GM18507 (cell line): ENCODE data around the gene LMNTD2.

Experiments
- DNase-seq: peaks from one replicate; pipeline ENCODE4 v3.0.0; 2011; ENCODE audit warnings: low read depth; ENCODE audit not compliant: insufficient read length; ENCODE audit errors: extremely low spot score
- FAIRE-seq: peaks from 2 replicates; lab custom pipeline; 2011; peaks lifted over from hg19 to GRCh38; lab: Jason Lieb, UNC

Gene LMNTD2

DNA sequence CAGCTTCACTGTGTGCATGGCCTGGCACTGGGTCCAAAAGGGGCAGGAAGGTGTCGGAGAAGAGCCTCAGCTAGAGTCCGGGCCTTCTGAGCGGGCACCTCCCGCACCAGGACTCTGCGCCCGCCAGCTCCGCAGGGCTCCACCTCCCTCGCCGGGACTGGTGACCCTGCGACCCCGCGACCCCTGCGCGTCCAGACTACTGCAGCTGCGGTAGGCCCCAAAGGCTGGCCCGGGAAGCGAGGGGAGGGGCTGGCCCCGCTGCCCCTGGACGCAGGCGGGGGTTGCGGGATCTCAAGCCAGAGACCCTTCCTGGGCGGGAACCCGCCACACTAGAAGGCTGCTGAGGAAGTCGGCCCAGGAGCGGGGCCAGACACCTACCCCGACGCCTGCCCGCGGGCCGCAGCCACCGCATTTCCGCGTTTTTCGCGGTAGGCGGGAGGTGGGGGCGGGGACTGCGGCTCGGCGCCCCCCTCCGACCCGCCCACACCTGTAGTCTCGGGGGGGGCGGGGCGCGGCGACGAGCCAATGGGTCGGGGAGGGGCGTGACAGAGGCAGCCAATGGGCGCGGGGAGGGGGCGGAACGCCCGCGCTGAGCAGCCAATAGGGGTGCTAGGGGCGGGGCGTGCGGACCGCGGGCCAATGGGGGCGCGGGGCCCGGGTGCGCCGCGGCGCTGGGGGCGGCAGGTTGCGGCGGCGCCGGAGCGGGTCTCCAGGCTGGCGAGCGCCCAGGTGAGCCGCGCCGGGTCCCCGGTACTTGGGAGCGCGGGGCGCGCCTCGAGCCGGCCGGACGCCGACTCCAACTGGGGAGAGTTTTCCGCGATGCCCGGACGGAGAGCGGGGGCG, at the start of gene LMNTD2, which contains the start of gene RASSF7:
TSS of gene LMNTD2 (minus strand) at position 434 of the 843 bp plus-strand sequence. CDS start at position 412, 22 bp downstream.
TSS of gene RASSF7 (plus strand) at position 666 of the 843 bp plus-strand sequence. CDS start 799 bp downstream, outside the sequence.
- peak; percentile 97 for DNase-seq
- FAIRE-seq, result peak; percentile 88

DNA sequence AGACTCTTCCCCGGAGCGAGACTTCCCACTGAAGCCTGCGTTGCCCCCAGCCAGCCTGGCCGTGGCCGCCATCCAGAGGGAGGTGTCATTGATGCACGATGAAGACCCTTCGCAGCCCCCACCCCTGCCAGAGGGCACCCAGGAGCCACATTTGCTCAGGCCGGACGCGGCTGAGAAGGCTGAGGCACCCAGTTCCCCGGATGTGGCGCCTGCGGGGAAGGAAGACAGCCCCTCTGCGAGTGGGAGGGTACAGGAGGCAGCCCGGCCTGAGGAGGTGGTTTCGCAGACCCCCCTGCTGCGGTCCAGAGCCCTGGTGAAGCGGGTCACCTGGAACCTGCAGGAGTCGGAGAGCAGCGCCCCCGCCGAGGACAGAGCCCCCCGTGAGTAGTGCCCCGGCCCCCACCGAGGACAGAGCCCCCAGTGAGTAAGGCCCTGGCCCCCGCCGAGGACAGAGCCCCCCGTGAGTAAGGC, 48.8 kb upstream of the LMNTD2 start:
- no peak for DNase-seq
- FAIRE-seq, result no peak

GRCh38 chr11:608791-609251, 48.3 kb upstream of the LMNTD2 start:
- FAIRE-seq (no peak), DNase-seq (no peak)

DNA sequence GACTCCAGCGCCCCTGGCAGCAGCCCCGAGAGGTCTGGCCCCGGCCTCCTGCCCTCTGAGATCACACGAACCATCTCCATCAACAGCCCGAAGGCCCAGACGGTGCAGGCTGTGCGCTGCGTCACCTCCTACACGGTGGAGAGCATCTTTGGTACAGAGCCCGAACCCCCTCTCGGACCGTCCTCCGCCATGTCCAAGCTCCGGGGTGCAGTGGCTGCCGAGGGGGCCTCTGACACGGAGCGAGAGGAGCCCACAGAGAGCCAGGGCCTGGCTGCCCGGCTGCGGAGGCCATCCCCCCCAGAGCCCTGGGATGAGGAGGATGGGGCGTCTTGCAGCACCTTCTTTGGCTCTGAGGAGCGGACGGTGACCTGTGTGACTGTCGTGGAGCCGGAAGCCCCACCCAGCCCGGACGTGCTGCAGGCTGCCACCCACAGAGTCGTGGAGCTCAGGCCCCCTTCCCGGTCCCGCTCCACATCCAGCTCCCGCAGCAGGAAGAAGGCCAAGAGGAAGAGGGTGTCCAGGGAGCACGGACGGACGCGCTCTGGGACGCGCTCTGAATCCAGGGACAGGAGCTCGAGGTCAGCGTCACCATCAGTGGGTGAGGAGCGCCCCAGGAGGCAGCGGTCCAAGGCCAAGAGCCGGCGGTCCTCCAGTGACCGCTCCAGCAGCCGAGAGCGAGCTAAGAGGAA, 47.6 kb upstream of the LMNTD2 start:
- FAIRE-seq, result no peak
- DNase-seq, result no peak

DNA sequence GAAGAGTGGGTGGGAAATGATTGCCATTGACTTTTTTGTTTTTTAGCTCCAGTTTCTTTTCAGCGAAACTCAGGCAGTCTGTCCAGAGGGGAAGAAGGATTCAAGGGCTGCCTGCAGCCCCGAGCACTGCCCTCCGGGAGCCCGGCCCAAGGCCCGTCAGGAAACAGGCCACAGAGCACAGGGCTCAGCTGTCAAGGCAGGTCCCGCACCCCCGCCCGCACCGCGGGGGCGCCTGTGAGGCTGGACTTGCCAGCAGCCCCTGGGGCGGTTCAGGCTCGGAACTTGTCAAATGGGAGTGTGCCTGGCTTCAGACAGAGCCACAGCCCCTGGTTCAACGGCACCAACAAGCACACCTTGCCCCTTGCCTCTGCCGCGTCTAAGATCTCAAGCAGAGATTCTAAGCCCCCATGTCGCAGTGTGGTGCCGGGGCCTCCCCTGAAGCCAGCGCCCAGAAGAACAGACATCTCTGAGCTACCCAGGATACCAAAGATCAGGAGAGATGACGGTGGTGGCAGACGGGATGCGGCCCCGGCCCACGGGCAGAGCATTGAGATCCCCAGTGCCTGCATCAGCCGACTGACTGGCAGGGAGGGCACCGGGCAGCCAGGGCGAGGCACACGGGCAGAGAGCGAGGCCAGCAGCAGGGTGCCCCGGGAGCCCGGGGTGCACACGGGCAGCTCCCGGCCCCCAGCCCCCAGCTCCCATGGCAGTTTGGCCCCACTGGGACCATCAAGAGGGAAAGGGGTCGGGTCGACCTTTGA, 46.7 kb upstream of the LMNTD2 start:
- no peak for FAIRE-seq
- no peak for DNase-seq

- DNase-seq, result no peak
These were observed 45.7 kb upstream of the LMNTD2 start for GRCh38 chr11:606245-606644.

DNA sequence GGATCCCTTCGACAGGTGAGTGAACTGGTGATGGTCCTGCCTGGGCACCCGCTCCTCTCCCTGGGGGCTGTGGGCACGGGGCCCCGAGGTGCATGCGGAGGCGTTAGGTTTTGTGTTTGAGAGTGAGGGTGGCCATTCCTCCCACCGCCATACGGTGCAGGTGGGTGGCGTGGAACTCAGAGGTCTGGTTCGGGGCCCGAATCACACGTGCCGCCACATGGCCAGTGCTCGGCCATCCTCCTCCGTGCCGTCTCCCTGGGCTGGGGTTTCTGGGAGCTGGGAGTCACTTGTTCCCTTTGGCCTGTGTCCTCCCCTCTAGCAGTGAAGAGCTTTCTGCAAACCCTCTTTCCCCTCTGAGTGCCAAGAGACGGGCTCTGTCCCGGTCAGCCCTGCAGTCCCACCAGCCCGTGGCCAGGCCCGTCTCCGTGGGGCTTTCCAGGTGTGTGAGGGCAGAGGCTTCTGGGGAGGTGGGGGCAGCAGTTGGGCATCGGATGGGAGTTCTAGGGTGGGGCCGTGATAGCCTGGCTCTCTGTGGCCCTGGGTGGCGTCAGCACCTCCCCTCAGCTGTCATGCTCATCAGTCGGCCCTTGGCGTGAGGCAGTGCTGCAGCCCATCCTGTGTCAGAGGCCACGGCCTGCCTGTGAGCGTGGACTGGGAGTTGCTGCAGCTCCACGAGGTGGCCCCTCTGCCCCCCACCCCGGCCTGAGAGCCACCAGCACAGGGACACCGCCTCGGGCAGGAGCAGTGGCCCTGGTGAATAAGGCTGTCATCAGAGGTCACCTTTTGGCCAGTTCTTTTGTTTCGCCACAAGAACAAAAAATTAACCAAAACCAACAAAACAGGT, 45.0 kb upstream of the LMNTD2 start:
- FAIRE-seq (no peak), DNase-seq (no peak)

More at GRCh38 chr11:606245-606644, 45.7 kb upstream of the LMNTD2 start:
- FAIRE-seq, result no peak

DNA sequence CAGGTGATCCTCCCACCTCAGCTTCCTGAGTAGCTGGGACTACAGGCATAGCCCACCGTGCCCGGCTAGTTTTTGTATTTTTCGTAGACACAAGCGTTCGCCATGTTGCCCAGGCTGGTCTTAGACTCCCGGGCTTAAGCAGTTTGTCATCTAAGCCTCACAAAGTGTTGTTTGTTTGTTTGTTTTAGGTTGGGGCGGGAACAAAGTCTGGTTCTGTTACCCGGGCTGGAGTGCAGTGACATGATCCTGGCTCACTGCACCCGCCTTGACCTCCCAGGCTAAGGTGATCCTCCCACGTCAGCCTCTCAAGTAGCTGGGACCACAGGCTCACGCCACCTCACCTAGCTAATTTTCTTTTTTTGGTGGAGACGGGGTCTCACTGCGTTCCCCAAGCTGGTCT, 42.6 kb upstream of the LMNTD2 start:
- FAIRE-seq (no peak), DNase-seq (no peak)

GRCh38 chr11:601573-602245, 41.2 kb upstream of the LMNTD2 start:
- no peak for FAIRE-seq
- DNase-seq, result no peak

DNA sequence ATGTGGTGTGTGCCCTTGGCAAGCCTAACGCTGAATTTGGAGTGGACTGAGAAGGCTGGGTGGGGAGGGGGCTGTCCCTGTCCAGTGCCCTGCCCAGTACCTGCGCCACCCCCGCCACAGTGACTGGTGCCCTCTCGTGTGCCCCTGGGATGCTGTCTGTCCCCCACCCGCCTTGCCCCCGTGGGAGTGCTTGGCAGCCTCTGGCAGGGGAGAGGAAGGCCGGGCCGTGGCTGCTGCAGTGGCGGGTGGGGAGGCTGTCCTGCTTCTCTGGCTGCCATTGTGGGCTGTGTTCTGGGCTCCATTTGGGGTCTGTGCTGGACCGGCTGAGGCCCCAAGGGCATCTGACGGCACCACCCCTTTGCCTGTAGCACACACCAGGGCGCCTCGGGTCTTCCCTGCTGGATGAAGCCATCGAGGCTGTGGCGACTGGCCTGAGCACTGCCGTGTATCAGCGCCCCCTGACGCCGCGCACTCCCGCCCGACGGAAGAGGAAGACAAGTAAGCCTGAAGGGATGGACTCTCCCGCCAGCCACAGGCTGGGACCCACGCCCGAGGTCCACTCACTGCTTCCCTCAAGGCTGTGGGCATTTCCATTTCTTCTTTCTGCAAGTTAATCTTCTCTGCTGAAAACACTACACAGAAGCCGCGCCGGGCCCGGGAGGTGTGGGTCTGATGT, 37.6 kb upstream of the LMNTD2 start:
- DNase-seq (no peak), FAIRE-seq (no peak)

- no peak for FAIRE-seq
- no peak for DNase-seq
These were observed 36.7 kb upstream of the LMNTD2 start for GRCh38 chr11:597166-597725.

GRCh38 chr11:596374-596773, 35.8 kb upstream of the LMNTD2 start:
- FAIRE-seq (no peak), DNase-seq (no peak)

DNA sequence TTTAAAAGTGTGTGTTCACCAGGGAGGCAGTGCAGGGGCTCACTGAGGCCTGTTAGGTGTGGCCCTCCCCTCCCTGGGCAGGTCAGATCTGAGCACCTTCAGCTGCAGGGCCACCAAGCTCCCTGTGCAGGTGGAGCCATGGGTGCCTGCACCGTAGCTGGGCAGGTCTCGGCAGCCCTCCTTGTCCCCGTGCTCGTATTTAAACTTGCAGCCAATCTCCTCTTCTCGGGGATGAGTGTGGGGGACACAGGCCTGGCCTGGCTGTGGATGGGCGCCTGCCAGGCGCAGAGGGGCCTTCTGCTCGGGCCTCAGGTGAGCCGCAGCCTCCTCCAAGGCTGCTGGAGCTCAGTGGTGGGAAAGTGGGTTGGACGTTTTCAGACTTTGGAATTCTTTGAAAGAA, 34.9 kb upstream of the LMNTD2 start:
- DNase-seq (no peak), FAIRE-seq (no peak)

- DNase-seq, result no peak
- no peak for FAIRE-seq
These were observed 32.8 kb upstream of the LMNTD2 start for GRCh38 chr11:593347-593746.

DNA sequence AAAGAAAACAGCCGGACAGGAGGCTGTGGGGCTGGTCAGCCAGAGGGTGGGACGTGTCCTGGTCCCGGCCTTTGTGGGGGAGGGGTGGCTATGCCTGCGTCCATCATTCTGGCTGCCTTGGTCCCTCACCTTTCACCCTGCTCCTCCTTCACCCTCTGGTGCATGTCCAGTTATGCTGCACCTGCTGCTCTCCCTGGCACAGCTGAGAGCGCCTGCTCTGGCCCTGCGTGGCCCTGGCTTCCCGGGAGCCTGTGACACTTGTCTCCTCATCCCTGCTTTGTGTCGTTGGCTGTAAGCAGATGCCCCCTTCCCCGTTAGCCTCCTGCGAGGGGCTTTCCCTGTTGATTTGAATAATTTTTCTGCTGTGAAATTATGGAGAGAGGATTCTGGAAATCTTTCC, 32.4 kb upstream of the LMNTD2 start:
- FAIRE-seq, result no peak

GRCh38 chr11:592501-592900, 32.0 kb upstream of the LMNTD2 start:
- DNase-seq (no peak), FAIRE-seq (no peak)

More for the DNA sequence above, 32.4 kb upstream of the LMNTD2 start:
- no peak for DNase-seq

DNA sequence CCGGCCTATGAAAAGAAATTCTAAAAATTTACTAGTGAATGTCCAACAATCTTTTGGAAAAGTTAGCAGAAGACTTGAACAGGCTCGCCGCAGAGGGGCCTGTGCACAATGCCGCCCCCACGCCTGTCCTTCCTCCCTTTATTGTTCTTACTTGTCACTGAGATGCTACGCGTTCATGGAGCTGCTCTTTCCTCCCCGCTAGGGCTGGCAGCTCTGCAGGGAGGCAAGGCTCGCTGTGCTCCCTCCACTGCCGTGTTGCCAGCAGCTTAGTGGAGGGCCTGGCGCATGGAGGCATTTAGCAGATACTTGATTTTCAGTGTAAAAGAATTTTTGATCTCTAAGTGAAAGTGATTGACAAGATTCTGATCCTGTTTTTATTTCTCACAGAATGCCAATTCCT, 30.5 kb upstream of the LMNTD2 start:
- no peak for DNase-seq
- FAIRE-seq, result no peak

GRCh38 chr11:589798-590197, 29.3 kb upstream of the LMNTD2 start:
- FAIRE-seq, result no peak

More at GRCh38 chr11:589798-590197, 29.3 kb upstream of the LMNTD2 start:
- DNase-seq, result no peak
